Astrocyte (in vitro differentiated cells and primary cell): ENCODE results near the gene LDLRAD4.

ENCODE experiments used
- EZH2 ChIP-seq: IDR thresholded peaks from 2 replicates; pipeline ENCODE4 v1.6.1; 2012; ENCODE audit warnings: mild to moderate bottlenecking, low read length, inconsistent platforms; ENCODE audit not compliant: insufficient read depth
- TF ChIP-seq, protein P1 (sequence below): IDR thresholded peaks from 2 replicates; pipeline ENCODE4 v1.5.1; 2011; ENCODE audit warnings: low read depth, mild to moderate bottlenecking, inconsistent platforms, low read length, moderate library complexity; ENCODE audit not compliant: insufficient read depth

DNA sequence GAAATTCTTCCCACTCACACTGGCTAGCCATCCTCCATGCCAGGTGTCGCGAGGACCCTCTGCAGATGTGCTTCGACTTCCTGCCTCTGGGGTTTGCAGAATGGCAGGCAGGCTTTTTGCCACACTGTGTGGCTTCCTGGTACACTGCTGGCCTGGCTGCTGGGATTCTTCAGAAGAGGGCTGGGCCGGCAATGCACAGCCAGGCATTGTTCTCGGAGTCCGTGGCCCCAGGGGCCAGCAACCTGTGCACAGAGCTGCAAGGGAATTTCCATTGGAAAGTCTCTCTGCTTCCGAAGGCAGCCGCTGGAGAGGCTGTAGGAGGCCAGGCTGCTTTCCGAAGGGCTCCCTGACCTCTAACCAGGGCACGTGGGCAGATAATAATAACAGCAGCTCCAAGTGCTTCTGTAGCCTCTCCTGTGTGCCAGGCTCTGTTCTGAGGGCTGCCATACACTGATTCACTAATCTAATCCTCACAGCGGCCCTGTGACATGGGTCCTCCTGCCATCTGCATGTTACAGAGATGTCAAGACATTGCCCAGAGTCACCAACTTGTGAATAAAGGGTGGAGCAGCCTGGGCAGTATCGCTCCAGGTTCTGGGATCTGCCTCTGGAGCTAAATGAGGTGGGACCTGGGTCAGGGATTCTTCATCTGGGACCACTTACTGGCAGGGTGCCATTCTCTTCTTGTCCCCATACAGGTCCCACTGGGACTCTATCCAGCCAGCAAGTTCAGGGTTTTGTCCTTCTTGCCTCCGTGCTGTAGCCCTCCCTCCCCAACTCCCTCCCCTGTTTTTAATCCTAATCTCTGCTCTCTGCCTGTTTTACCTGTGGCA, 5.0 kb downstream of the LDLRAD4 start:
- TF ChIP-seq, protein P1, sequence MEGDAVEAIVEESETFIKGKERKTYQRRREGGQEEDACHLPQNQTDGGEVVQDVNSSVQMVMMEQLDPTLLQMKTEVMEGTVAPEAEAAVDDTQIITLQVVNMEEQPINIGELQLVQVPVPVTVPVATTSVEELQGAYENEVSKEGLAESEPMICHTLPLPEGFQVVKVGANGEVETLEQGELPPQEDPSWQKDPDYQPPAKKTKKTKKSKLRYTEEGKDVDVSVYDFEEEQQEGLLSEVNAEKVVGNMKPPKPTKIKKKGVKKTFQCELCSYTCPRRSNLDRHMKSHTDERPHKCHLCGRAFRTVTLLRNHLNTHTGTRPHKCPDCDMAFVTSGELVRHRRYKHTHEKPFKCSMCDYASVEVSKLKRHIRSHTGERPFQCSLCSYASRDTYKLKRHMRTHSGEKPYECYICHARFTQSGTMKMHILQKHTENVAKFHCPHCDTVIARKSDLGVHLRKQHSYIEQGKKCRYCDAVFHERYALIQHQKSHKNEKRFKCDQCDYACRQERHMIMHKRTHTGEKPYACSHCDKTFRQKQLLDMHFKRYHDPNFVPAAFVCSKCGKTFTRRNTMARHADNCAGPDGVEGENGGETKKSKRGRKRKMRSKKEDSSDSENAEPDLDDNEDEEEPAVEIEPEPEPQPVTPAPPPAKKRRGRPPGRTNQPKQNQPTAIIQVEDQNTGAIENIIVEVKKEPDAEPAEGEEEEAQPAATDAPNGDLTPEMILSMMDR, result no peak
- TF ChIP-seq EZH2, result no peak
